22Rv1 (cell line): ENCODE measurements around the gene TRMT2A.

ENCODE experiments used
- CTCF ChIP-seq: fragments of 450-650 bp; IDR thresholded peaks from 2 replicates; pipeline ENCODE4 v1.5.1; 2017; ENCODE audit warnings: mild to moderate bottlenecking
- ZFX ChIP-seq: fragments of 450-650 bp; IDR thresholded peaks from 2 replicates; pipeline ENCODE4 v1.6.1; 2017; ENCODE audit warnings: antibody characterized with exemption, borderline replicate concordance

DNA sequence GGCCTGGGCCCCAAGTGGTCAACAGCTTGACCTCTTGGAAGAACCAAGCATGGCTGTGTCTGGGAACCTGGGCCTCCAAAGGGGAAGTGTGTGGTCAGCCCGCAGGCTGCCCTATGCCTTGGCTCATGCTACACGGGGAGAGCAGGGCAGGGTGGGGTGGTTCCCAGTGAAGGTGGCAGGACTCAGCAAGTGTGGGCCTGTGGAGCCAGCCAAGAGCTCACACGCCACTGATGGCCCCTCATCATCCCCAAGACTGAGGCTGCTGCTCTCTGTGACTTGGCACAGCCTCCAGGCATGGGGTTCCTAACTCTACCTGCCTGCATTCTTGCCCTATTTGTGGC lies 52.9 kb downstream of the TRMT2A start:
- no peak for TF ChIP-seq CTCF
- no peak for TF ChIP-seq ZFX
